Measurements from ENCODE around the gene MSANTD3.
"Not testable (repeated sequence)": the region's sequence is repeated elsewhere in the genome, so short reads cannot be mapped to it uniquely, and the experiment has no call there.

Gene MSANTD3

GRCh38 chr9:100440071-100440470 lies 13.1 kb downstream of the MSANTD3 start:
- no peak for TF ChIP-seq CTCF (conservative IDR thresholded peaks at IDR 0.05; ENCODE audit: low read depth, low read length)
- peak; percentile 65 for DNase-seq (ENCODE audit: low read depth)
- no peak overlapping the region for H3K4me3 ChIP-seq (ENCODE audit: low read depth, low read length)

- H3K4me3 ChIP-seq (ENCODE audit: low read depth, low read length); DNase-seq (ENCODE audit: low read depth): not testable (repeated sequence)
Observed at GRCh38 chr9:100440487-100440886, 13.5 kb downstream of the MSANTD3 start.

- no peak overlapping the region for H3K4me3 ChIP-seq (ENCODE audit: low read depth, low read length)
- DNase-seq (ENCODE audit: low read depth) = no peak
- no peak for TF ChIP-seq CTCF (conservative IDR thresholded peaks at IDR 0.05; ENCODE audit: low read depth, low read length)
Observed at GRCh38 chr9:100441911-100442361, 15.0 kb downstream of the MSANTD3 start.

GRCh38 chr9:100443781-100444768 lies 17.1 kb downstream of the MSANTD3 start:
- no peak for TF ChIP-seq CTCF (conservative IDR thresholded peaks at IDR 0.05; ENCODE audit: low read depth, low read length)
- H3K4me3 ChIP-seq (ENCODE audit: low read depth, low read length) = no peak overlapping the region
- DNase-seq (ENCODE audit: low read depth) = peak; percentile 56

- H3K4me3 ChIP-seq (ENCODE audit: low read depth, low read length) = no peak overlapping the region
- TF ChIP-seq CTCF (conservative IDR thresholded peaks at IDR 0.05; ENCODE audit: low read depth, low read length) = no peak
- no peak for DNase-seq (ENCODE audit: low read depth)
Observed at GRCh38 chr9:100445161-100445902, 18.4 kb downstream of the MSANTD3 start.

GRCh38 chr9:100445903-100446549 lies 19.1 kb downstream of the MSANTD3 start:
- H3K4me3 ChIP-seq (ENCODE audit: low read depth, low read length) = no peak overlapping the region
- DNase-seq (ENCODE audit: low read depth) = no peak
- TF ChIP-seq CTCF (conservative IDR thresholded peaks at IDR 0.05; ENCODE audit: low read depth, low read length) = no peak

- no peak for DNase-seq (ENCODE audit: low read depth)
- no peak for TF ChIP-seq CTCF (conservative IDR thresholded peaks at IDR 0.05; ENCODE audit: low read depth, low read length)
- no peak overlapping the region for H3K4me3 ChIP-seq (ENCODE audit: low read depth, low read length)
Observed at GRCh38 chr9:100447041-100447440, 20.1 kb downstream of the MSANTD3 start.
